Endothelial cell of umbilical vein (primary cell): Measurements from ENCODE around the gene ST6GAL2. TPM values are rescaled to one million over a fixed set of nuclear protein-coding genes. Genes with fewer than 3 reads are reported as not detected.

Experiments used
- BruUV-seq: library from RNA; stranded (reverse); fragments of 400-500 nt; replicated peaks from 2 replicates; lab custom pipeline; 2021; lab: Mats Ljungman, UMichigan
- CTCF ChIA-PET: fragments of 300-600, 350-600 bp; sonication (Branson Sonifier 250); formaldehyde crosslinking; loops from one replicate; lab custom pipeline; 2021; ENCODE audit warnings: antibody characterized with exemption, inconsistent platforms; lab: Charles Lee
- POLR2A ChIA-PET: fragments of 300-600, 350-600 bp; sonication (Branson Sonifier 250); formaldehyde crosslinking; loops from one replicate; lab custom pipeline; 2021; ENCODE audit warnings: antibody characterized with exemption, inconsistent platforms; lab: Charles Lee
- DNase-seq: peaks from one replicate; pipeline ENCODE4 v3.0.0-alpha.2; 2011; ENCODE audit warnings: low read depth, low spot score
- FAIRE-seq: peaks from 2 replicates; lab custom pipeline; 2011; peaks lifted over from hg19 to GRCh38; lab: Jason Lieb, UNC
- H2AFZ ChIP-seq: 2 replicates; pipeline ENCODE4 v1.6.0; 2012; ENCODE audit warnings: low read depth, low read length, control low read depth, inconsistent platforms
- H3K27ac ChIP-seq: 2 replicates; pipeline ENCODE4 v1.5.1; 2011; ENCODE audit warnings: low read depth, mild to moderate bottlenecking, control low read depth, low read length, moderate library complexity; ENCODE audit not compliant: insufficient read depth
- H3K27me3 ChIP-seq, 2 experiments: 2 replicates each; pipeline versions ENCODE4 v1.6.0 to v1.6.1; 2011; ENCODE audit warnings: low read length in 2 of 2, mixed read lengths in 1 of 2; ENCODE audit not compliant: control insufficient read depth in 2 of 2, insufficient read depth in 2 of 2
- H3K36me3 ChIP-seq, 2 experiments: 2 replicates in 1 of 2; 3 replicates in 1 of 2; pipeline ENCODE4 v1.5.1; 2011; ENCODE audit warnings: low read length in 2 of 2, mild to moderate bottlenecking in 1 of 2, moderate library complexity in 1 of 2; ENCODE audit not compliant: control insufficient read depth in 2 of 2, insufficient read depth in 2 of 2; ENCODE audit errors: extremely low read depth in 1 of 2
- H3K4me1 ChIP-seq: 3 replicates; pipeline ENCODE4 v1.5.1; 2011; ENCODE audit warnings: mild to moderate bottlenecking, low read length; ENCODE audit not compliant: control insufficient read depth, insufficient read depth; ENCODE audit errors: extremely low read depth
- H3K4me2 ChIP-seq: 2 replicates; pipeline ENCODE4 v1.6.1; 2011; ENCODE audit warnings: low read length, control low read depth, mixed read lengths; ENCODE audit not compliant: insufficient read depth
- H3K4me3 ChIP-seq, 3 experiments: fragments of 200-600 bp in 1 of 3; sonication (generic), shearing (Covaris generic) in 1 of 3; replicated peaks in 1 of 3; 2 replicates each; pipeline ENCODE4 v1.5.1; 2011 to 2016; ENCODE audit warnings: control low read depth in 3 of 3, low read length in 3 of 3, mild to moderate bottlenecking in 2 of 3, inconsistent platforms in 1 of 3, low read depth in 1 of 3, moderate library complexity in 1 of 3; ENCODE audit not compliant: insufficient read depth in 1 of 3
- H3K79me2 ChIP-seq: 2 replicates; pipeline ENCODE4 v1.6.0; 2012; ENCODE audit warnings: low read length, inconsistent platforms; ENCODE audit not compliant: control insufficient read depth, insufficient read depth
- H3K9ac ChIP-seq: replicated peaks from 2 replicates; pipeline ENCODE3; 2011; ENCODE audit warnings: low read length, control low read depth; ENCODE audit not compliant: insufficient read depth; ENCODE audit errors: extremely low read depth
- H3K9me1 ChIP-seq: replicated peaks from 3 replicates; pipeline ENCODE4 v1.6.0; 2011; ENCODE audit warnings: mild to moderate bottlenecking, low read length; ENCODE audit not compliant: control insufficient read depth, insufficient read depth; ENCODE audit errors: extremely low read depth
- H3K9me3 ChIP-seq: replicated peaks from 2 replicates; pipeline ENCODE4 v1.5.1; 2012; ENCODE audit warnings: low read length, inconsistent platforms; ENCODE audit not compliant: control insufficient read depth, insufficient read depth
- H4K20me1 ChIP-seq: replicated peaks from 2 replicates; pipeline ENCODE3; 2011; ENCODE audit warnings: mild to moderate bottlenecking, low read length; ENCODE audit not compliant: control insufficient read depth, insufficient read depth; ENCODE audit errors: extremely low read depth
- CTCF ChIP-seq, 2 donors: IDR thresholded peaks; 1 replicate in 1 of 2; 2 replicates in 1 of 2; pipeline ENCODE4 v1.5.1; 2011; ENCODE audit warnings: low read length in 2 of 2, mild to moderate bottlenecking in 2 of 2, moderate library complexity in 2 of 2, control low read depth in 1 of 2, inconsistent platforms in 1 of 2, low read depth in 1 of 2; ENCODE audit not compliant: insufficient read depth in 1 of 2; ENCODE audit errors: extremely low read depth in 1 of 2
- EZH2 ChIP-seq: IDR thresholded peaks from 2 replicates; pipeline ENCODE4 v1.6.1; 2012; ENCODE audit warnings: borderline replicate concordance, low read depth, mild to moderate bottlenecking, moderate library complexity, low read length, inconsistent platforms; ENCODE audit not compliant: severe bottlenecking
- FOS ChIP-seq: IDR thresholded peaks from 2 replicates; pipeline ENCODE4 v1.6.1; 2011; ENCODE audit warnings: mild to moderate bottlenecking, low read length, moderate library complexity, borderline replicate concordance; ENCODE audit not compliant: insufficient read depth
- GATA2 ChIP-seq: IDR thresholded peaks from 2 replicates; pipeline ENCODE4 v1.7.0; 2011; ENCODE audit warnings: low read depth, mild to moderate bottlenecking, moderate library complexity, mixed read lengths, low read length; ENCODE audit not compliant: insufficient read length, insufficient read depth
- JUN ChIP-seq: IDR thresholded peaks from 2 replicates; pipeline ENCODE4 v1.6.1; 2011; ENCODE audit warnings: borderline replicate concordance, low read depth; ENCODE audit not compliant: insufficient read length, insufficient read depth
- MAX ChIP-seq: IDR thresholded peaks from 2 replicates; pipeline ENCODE4 v1.6.1; 2011; ENCODE audit not compliant: insufficient read depth, insufficient read length
- MYC ChIP-seq: IDR thresholded peaks from one replicate; pipeline ENCODE4 v1.6.1; 2011; ENCODE audit warnings: mild to moderate bottlenecking, low read depth, low read length
- POLR2A ChIP-seq: IDR thresholded peaks from 2 replicates; pipeline ENCODE4 v1.6.1; 2012; ENCODE audit warnings: low read depth, mild to moderate bottlenecking, control low read depth, low read length
- POLR2AphosphoS5 ChIP-seq: IDR thresholded peaks from 2 replicates; pipeline ENCODE4 v1.6.1; 2012; ENCODE audit warnings: low read depth, mild to moderate bottlenecking, control low read depth, low read length, moderate library complexity; ENCODE audit not compliant: insufficient read depth
- dilution Hi-C: fragments of 300-500 bp; cut with MboI; formaldehyde crosslinking; loops from one replicate; pipeline ENCODE4 v1.15.0; 2019; ENCODE audit warnings: low sequenced_read_pairs; ENCODE audit not compliant: extremely low pct_ligation_motif_present
- intact Hi-C: fragments of 100-400 bp; cut with micrococcal nuclease; formaldehyde crosslinking; loops from one replicate; pipeline ENCODE4 v1.10.0; 2022
- polyA plus RNA-seq, 4 experiments: library from polyadenylated mRNA; depleted of rRNA in 3 of 4; stranded (reverse) in 3 of 4; unstranded in 1 of 4; fragments of >200 nt; gene quantifications; 2 replicates each; pipeline versions ENCODE4 v1.2.1 to v1.2.3, GENCODE V29; 2011 to 2012; ENCODE audit warnings: missing spikeins in 1 of 4
- total RNA-seq: library from RNA; stranded (reverse); gene quantifications from 2 replicates; pipeline ENCODE4 v1.2.3, GENCODE V29; 2021

ST6GAL2 gene
- total and polyA plus RNA-seq, 2 donors (not counting 3 experiments of a cell fraction or from before 2014, with no cell fraction given), result not detected

GRCh38 chr2:106797494-106797893 is 88.5 kb downstream of the ST6GAL2 start:
- Histone ChIP-seq H4K20me1 (no peaks in the 10 kb centered on the region), H3K4me1 (no peaks in the 10 kb centered on the region), H3K9ac (no peak overlapping the region), H3K4me3 (no peak overlapping the region), H3K36me3 (no peaks in the 10 kb centered on the region), H3K9me1 (no peaks in the 10 kb centered on the region), H3K27ac (no peak overlapping the region), H3K79me2 (no peaks in the 10 kb centered on the region), H3K9me3 (peaks cover 4% of the 10 kb centered on the region), H3K4me2 (no peak overlapping the region), H2AFZ (no peak overlapping the region), H3K27me3 (no peaks in the 10 kb centered on the region)
- CTCF ChIA-PET, result no interaction called here
- intact Hi-C loops (no loop called here), dilution Hi-C loops (no loop called here)
- no peak for FAIRE-seq
- no peak for TF ChIP-seq CTCF (IDR thresholded peaks at IDR 0.05; ENCODE audit: extremely low read depth in 1 of 2, insufficient read depth in 1 of 2, low read depth in 1 of 2, low read length in 2 of 2)
- no peak for TF ChIP-seq GATA2
- no peak for TF ChIP-seq EZH2
- TF ChIP-seq MYC, result no peak
- no peak for TF ChIP-seq POLR2A
- TF ChIP-seq FOS, result no peak
- no peak for TF ChIP-seq POLR2AphosphoS5
- TF ChIP-seq JUN, result no peak
- no peak for TF ChIP-seq MAX
- POLR2A ChIA-PET, result no interaction called here
- no TSS peak for BruUV-seq
- no peak for DNase-seq
